K562 (cell line): ENCODE data around the gene RFLNA. TPM values are rescaled to one million over a fixed set of nuclear protein-coding genes. Genes with fewer than 3 reads are reported as not detected.

ENCODE experiments used
- CEBPG ChIP-seq, 3 experiments: fragments of 200-800 bp in 1 of 3; sonication (Bioruptor generic) in 1 of 3; sonication (generic) in 1 of 3; formaldehyde crosslinking in 1 of 3; IDR thresholded peaks in 2 of 3; conservative IDR thresholded peaks in 1 of 3; 2 replicates each; pipeline versions ENCODE4 v1.6.1 to v1.8.0; 2016 to 2022; ENCODE audit warnings: missing compliant biosample characterization in 2 of 3, missing genetic modification characterization in 2 of 3, mild to moderate bottlenecking in 1 of 3, missing genetic modification reagents in 1 of 3
- HEY1 ChIP-seq: fragments of 250-450 bp; sonication (Bioruptor Pico); IDR thresholded peaks from 2 replicates; pipeline ENCODE4 v1.5.0; 2020; ENCODE audit warnings: mild to moderate bottlenecking, moderate library complexity, borderline replicate concordance
- MXI1 ChIP-seq: IDR thresholded peaks from 2 replicates; pipeline ENCODE4 v1.6.1; 2011; ENCODE audit warnings: low read depth, mild to moderate bottlenecking, improper control_type of control experiment, low read length
- NEUROD1 ChIP-seq: fragments of 150-350 bp; IDR thresholded peaks from 2 replicates; pipeline ENCODE4 v1.6.1; 2014; ENCODE audit warnings: borderline replicate concordance, low read length, low read depth; ENCODE audit not compliant: partially characterized antibody
- ZFP36 ChIP-seq: fragments of 150-350 bp; IDR thresholded peaks from 2 replicates; pipeline ENCODE4 v1.6.1; 2018; ENCODE audit warnings: low read length, low read depth; ENCODE audit not compliant: partially characterized antibody
- polyA plus RNA-seq, 8 experiments: library from polyadenylated mRNA; depleted of rRNA in 4 of 8; stranded (reverse) in 5 of 8; unstranded in 3 of 8; fragments of >200 nt; fragmentation: Nextera tagmentation in 2 of 8; fragmentation: Illumina TruSeq in 1 of 8; extraction: Ambion mirVana in 2 of 8; extraction: Trizol in 1 of 8; gene quantifications; 2 replicates each; pipeline versions ENCODE4 v1.2.1 to v1.2.3, GENCODE V29; 2011 to 2014; ENCODE audit warnings: inconsistent platforms in 1 of 8, missing spikeins in 1 of 8
- total RNA-seq, 7 experiments: library from RNA; depleted of rRNA in 6 of 7; stranded (reverse); fragments of >200 nt in 6 of 7; fragmentation: Illumina TruSeq in 2 of 7; extraction: Trizol in 2 of 7; gene quantifications; 2 replicates each; pipeline versions ENCODE4 v1.2.1 to v1.2.3, GENCODE V29; 2011 to 2021; ENCODE audit warnings: low replicate concordance in 1 of 7
- TF ChIP-seq, protein P1 (sequence below): fragments of 250-450 bp; sonication (Bioruptor Pico); IDR thresholded peaks from 2 replicates; pipeline ENCODE4 v1.5.0; 2021; ENCODE audit warnings: mild to moderate bottlenecking, moderate library complexity
- TF ChIP-seq, protein P2 (sequence below): fragments of 450-650 bp; conservative IDR thresholded peaks from 2 replicates; pipeline ENCODE4 v1.6.1; 2016; ENCODE audit warnings: missing genetic modification characterization, low read depth, mild to moderate bottlenecking, control low read depth, missing compliant biosample characterization
- TF ChIP-seq, protein P3 (sequence below), 3 experiments: fragments of 200-800 bp in 1 of 3; sonication (Bioruptor generic) in 1 of 3; sonication (generic) in 1 of 3; formaldehyde crosslinking in 1 of 3; IDR thresholded peaks; 2 replicates each; pipeline versions ENCODE4 v1.6.1 to v1.8.0; 2016 to 2022; ENCODE audit warnings: mild to moderate bottlenecking in 2 of 3, missing compliant biosample characterization in 2 of 3, missing genetic modification characterization in 2 of 3, missing genetic modification reagents in 1 of 3
- TF ChIP-seq, protein P4 (sequence below): fragments of 450-650 bp; IDR thresholded peaks from 2 replicates; pipeline ENCODE4 v1.6.1; 2014; ENCODE audit warnings: low read depth, mild to moderate bottlenecking, moderate library complexity, borderline replicate concordance

Gene RFLNA
- total and polyA plus RNA-seq, 9 of the 15 experiments (the other 6 are each of a cell fraction or from before 2014, with no cell fraction given) = not detected

DNA sequence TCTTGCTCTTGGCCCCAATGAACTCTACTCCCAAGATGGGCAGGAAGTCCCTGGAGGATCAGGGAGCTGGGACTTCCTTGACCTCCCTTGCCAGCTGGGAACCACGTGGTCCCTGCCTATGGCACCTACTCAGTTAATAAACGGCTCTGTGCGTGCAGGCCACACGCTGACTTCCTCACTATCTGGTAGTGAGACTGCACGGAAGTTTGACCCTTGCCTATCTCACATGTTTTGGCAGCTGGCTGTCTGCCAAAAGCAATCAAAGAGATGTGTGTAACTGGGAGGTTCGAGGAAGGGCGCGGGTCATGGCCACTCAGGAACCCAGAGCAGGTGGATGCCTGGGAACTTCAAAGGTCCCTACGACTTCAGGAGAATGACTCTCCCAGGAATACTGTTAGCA is 57.9 kb downstream of the RFLNA start (continued):
- TF ChIP-seq, protein P1, sequence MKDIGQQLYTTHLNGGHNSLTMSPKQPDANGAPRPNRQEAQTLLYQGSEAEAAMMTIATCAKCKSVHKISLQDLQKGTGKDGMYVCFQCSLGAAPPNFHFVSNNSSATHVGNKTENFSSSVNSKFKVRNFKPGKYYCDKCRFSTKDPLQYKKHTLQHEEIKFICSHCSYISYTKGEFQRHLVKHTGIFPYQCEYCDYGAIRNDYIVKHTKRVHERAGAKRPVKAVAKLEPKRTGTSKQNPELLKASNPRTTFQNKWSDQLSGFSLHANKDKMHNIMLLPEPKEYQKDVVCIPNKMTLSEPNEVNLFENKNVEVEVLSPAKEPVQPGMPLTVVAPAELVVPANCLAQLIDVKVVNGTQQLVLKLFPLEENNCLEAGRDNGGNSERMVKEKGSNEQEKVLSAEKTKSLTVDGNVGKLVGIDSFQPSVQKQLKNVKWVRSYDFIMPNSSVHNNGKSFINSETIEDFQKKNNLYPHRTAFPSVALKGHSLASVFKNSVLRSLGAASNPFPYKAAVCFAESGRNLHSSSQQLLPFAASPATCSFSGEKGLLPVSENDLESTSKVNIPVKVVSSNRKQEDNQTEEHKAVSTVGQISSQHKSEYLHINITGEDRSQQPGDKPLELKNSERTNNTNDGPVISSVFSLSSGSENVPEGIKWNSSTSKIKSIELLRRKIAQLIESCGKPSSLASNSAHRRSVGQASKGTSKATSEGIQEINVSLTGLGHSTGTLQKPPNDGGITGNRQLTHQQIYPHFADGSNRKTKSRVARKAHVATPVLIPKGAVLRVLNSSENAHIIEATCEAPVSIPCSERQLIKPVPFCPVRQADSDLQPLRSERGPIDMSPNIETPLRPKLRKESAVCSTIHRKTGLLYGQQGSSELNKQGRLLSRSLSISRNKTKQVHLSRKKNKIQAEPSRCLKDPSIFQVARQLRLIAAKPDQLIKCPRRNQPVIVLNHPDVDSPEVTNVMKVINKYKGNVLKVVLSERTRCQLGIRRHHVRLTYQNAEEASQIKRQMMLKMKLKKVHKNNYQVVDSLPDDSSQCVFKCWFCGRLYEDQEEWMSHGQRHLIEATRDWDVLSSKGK (CRISPR knock-in tag) = no peak
- TF ChIP-seq ZFP36 (peak; percentile 6), CEBPG (CRISPR knock-in tag; IDR thresholded peaks at IDR 0.05) (no peak), CEBPG (tag; conservative IDR thresholded peaks at IDR 0.05 in 1 of 2, IDR thresholded peaks at IDR 0.05 in 1 of 2) (no peak), NEUROD1 (no peak), MXI1 (no peak), HEY1 (CRISPR knock-in tag) (no peak)
- TF ChIP-seq, protein P2, sequence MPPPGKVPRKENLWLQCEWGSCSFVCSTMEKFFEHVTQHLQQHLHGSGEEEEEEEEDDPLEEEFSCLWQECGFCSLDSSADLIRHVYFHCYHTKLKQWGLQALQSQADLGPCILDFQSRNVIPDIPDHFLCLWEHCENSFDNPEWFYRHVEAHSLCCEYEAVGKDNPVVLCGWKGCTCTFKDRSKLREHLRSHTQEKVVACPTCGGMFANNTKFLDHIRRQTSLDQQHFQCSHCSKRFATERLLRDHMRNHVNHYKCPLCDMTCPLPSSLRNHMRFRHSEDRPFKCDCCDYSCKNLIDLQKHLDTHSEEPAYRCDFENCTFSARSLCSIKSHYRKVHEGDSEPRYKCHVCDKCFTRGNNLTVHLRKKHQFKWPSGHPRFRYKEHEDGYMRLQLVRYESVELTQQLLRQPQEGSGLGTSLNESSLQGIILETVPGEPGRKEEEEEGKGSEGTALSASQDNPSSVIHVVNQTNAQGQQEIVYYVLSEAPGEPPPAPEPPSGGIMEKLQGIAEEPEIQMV (tag) = no peak
- TF ChIP-seq, protein P3, sequence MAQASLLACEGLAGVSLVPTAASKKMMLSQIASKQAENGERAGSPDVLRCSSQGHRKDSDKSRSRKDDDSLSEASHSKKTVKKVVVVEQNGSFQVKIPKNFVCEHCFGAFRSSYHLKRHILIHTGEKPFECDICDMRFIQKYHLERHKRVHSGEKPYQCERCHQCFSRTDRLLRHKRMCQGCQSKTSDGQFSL (CRISPR knock-in tag; IDR thresholded peaks at IDR 0.05) = no peak
- TF ChIP-seq, protein P3 (tag; IDR thresholded peaks at IDR 0.05) = no peak
- TF ChIP-seq, protein P4, sequence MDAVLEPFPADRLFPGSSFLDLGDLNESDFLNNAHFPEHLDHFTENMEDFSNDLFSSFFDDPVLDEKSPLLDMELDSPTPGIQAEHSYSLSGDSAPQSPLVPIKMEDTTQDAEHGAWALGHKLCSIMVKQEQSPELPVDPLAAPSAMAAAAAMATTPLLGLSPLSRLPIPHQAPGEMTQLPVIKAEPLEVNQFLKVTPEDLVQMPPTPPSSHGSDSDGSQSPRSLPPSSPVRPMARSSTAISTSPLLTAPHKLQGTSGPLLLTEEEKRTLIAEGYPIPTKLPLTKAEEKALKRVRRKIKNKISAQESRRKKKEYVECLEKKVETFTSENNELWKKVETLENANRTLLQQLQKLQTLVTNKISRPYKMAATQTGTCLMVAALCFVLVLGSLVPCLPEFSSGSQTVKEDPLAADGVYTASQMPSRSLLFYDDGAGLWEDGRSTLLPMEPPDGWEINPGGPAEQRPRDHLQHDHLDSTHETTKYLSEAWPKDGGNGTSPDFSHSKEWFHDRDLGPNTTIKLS = no peak
